Stomach (tissue), 4 donors: ENCODE results near the gene TBC1D3B.

Source experiments
- EP300 ChIP-seq: sonication (generic); formaldehyde crosslinking; IDR thresholded peaks from one replicate; pipeline ENCODE4 v1.6.1; 2017; ENCODE audit warnings: antibody characterized with exemption
- POLR2A ChIP-seq, 4 donors: fragments of 450-650 bp; IDR thresholded peaks; one replicate each; pipeline ENCODE4 v1.6.1; 2016; ENCODE audit warnings: antibody characterized with exemption in 4 of 4, control low read depth in 2 of 4, mild to moderate bottlenecking in 1 of 4, moderate library complexity in 1 of 4
- POLR2AphosphoS5 ChIP-seq, 3 donors: sonication (generic); formaldehyde crosslinking; IDR thresholded peaks; one replicate each; pipeline ENCODE4 v1.6.1; 2016; ENCODE audit warnings: antibody characterized with exemption in 3 of 3
- TF ChIP-seq, protein P1 (sequence below), 7 experiments: fragments of 450-650 bp in 4 of 7; fragments of 200-600 bp in 3 of 7; sonication (generic) in 3 of 7; IDR thresholded peaks; one replicate each; pipeline ENCODE4 v1.5.1; 2016 to 2019; ENCODE audit warnings: antibody characterized with exemption in 7 of 7, control low read depth in 2 of 7, mild to moderate bottlenecking in 1 of 7

DNA sequence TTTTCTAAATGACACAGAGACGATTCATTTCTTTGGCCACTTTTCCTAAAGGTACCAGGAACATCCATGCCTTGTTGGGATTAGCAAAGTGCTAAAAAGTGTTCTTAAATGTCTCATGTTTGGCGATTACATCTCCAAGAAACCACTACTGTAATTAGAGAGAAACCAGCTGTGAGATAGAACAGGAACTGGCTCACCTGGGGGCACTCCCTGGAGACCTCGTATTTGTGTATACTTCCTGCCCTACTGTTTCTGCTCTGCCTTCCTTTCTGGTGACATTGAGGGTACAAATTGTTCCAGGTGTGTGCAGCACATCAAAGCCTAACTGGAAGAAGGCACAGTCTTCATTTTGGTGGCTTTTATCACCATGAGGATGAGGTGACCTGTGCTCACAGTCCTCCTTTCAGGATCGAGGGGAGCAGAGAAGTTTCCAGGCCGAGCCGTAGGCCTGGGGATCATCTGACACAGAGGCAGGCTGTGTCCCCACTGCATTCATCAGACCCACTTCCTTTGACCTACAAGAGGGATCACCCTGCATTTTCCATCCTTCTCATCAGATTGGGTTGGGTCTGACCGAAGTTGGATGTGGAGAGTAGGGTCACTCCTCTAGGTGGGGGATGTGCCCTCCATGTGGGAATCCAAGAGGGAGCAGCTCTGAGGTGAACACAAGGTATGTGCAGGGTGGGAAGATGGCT, 49.1 kb downstream of the TBC1D3B start:
- TF ChIP-seq, protein P1, sequence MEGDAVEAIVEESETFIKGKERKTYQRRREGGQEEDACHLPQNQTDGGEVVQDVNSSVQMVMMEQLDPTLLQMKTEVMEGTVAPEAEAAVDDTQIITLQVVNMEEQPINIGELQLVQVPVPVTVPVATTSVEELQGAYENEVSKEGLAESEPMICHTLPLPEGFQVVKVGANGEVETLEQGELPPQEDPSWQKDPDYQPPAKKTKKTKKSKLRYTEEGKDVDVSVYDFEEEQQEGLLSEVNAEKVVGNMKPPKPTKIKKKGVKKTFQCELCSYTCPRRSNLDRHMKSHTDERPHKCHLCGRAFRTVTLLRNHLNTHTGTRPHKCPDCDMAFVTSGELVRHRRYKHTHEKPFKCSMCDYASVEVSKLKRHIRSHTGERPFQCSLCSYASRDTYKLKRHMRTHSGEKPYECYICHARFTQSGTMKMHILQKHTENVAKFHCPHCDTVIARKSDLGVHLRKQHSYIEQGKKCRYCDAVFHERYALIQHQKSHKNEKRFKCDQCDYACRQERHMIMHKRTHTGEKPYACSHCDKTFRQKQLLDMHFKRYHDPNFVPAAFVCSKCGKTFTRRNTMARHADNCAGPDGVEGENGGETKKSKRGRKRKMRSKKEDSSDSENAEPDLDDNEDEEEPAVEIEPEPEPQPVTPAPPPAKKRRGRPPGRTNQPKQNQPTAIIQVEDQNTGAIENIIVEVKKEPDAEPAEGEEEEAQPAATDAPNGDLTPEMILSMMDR (IDR thresholded peaks at IDR 0.05) = no peak
- no peak for TF ChIP-seq POLR2AphosphoS5 (IDR thresholded peaks at IDR 0.05)
- TF ChIP-seq POLR2A (IDR thresholded peaks at IDR 0.05) = no peak
- TF ChIP-seq EP300 = no peak
